HepG2 (cell line): ENCODE data around the gene ALX1. TPM values are rescaled to one million over a fixed set of nuclear protein-coding genes. Genes with fewer than 3 reads are reported as not detected.

ENCODE experiments used
- ATAC-seq: fragments of 200-7000 bp; cut with Tn5 transposase; 3 replicates; pipeline ENCODE4 v1.9.1; 2020; ENCODE audit warnings: mild to moderate bottlenecking, moderate library complexity
- BruUV-seq: library from RNA; stranded (reverse); fragments of 400-500 nt; replicated peaks from 2 replicates; lab custom pipeline; 2021; lab: Mats Ljungman, UMichigan
- CTCF ChIA-PET: fragments of 300-600 bp; formaldehyde crosslinking; extraction: SDS; loops from one replicate; lab custom pipeline; 2021; ENCODE audit warnings: low total read pairs, inconsistent platforms, low intra/inter-chr PET ratio; lab: Yijun Ruan, JAX
- POLR2A ChIA-PET: fragments of 350-600 bp; sonication (Branson Sonifier 250); formaldehyde crosslinking; loops from one replicate; lab custom pipeline; 2020; ENCODE audit warnings: antibody characterized with exemption, inconsistent platforms; lab: Yijun Ruan, JAX
- DNase-seq: peaks from one replicate; pipeline ENCODE4 v3.0.0-alpha.2; 2015; ENCODE audit warnings: low spot score
- FAIRE-seq: peaks from 3 replicates; lab custom pipeline; 2011; peaks lifted over from hg19 to GRCh38; lab: Jason Lieb, UNC
- H2AFZ ChIP-seq: one replicate; pipeline ENCODE4 v1.6.1; 2011; ENCODE audit warnings: low read length, inconsistent platforms
- H3K27ac ChIP-seq: fragments of 300-600 bp; 3 replicates; pipeline ENCODE4 v1.8.0; 2011; ENCODE audit warnings: mixed run types, mild to moderate bottlenecking, mixed read lengths, low read length, inconsistent platforms; ENCODE audit not compliant: insufficient read depth; ENCODE audit errors: extremely low read length
- H3K27me3 ChIP-seq, 2 experiments: fragments of 200-600 bp in 1 of 2; 2 replicates in 1 of 2; 3 replicates in 1 of 2; pipeline versions ENCODE4 v1.6.0 to v1.8.0; 2011; ENCODE audit warnings: low read length in 2 of 2, mild to moderate bottlenecking in 2 of 2, moderate library complexity in 2 of 2, inconsistent platforms in 1 of 2; ENCODE audit not compliant: insufficient read depth in 2 of 2, control insufficient read depth in 1 of 2
- H3K36me3 ChIP-seq, 2 experiments: fragments of 200-600 bp in 1 of 2; replicated peaks in 1 of 2; 2 replicates in 1 of 2; 3 replicates in 1 of 2; pipeline versions ENCODE4 v1.5.1 to v1.8.0; 2011; ENCODE audit warnings: low read length in 2 of 2, inconsistent platforms in 1 of 2; ENCODE audit not compliant: insufficient read depth in 2 of 2, control insufficient read depth in 1 of 2
- H3K4me1 ChIP-seq: 2 replicates; pipeline ENCODE4 v1.5.1; 2012; ENCODE audit warnings: low read length, inconsistent platforms; ENCODE audit not compliant: insufficient read depth
- H3K4me2 ChIP-seq: 2 replicates; pipeline ENCODE4 v1.6.0; 2011; ENCODE audit warnings: low read depth, low read length, inconsistent platforms
- H3K4me3 ChIP-seq, 3 experiments: fragments of 200-600 bp in 1 of 3; sonication (generic), shearing (Covaris generic) in 1 of 3; replicated peaks in 1 of 3; 2 replicates each; pipeline ENCODE4 v1.5.1; 2011 to 2016; ENCODE audit warnings: low read length in 3 of 3, inconsistent platforms in 2 of 3, low read depth in 2 of 3, mild to moderate bottlenecking in 2 of 3, control low read depth in 1 of 3, mixed read lengths in 1 of 3; ENCODE audit not compliant: insufficient read depth in 1 of 3
- H3K79me2 ChIP-seq: one replicate; pipeline ENCODE4 v1.6.1; 2011; ENCODE audit warnings: low read length, inconsistent platforms; ENCODE audit not compliant: insufficient read depth
- H3K9ac ChIP-seq: 2 replicates; pipeline ENCODE4 v1.6.0; 2011; ENCODE audit warnings: mild to moderate bottlenecking, low read depth, low read length, inconsistent platforms; ENCODE audit not compliant: insufficient read depth
- H3K9me3 ChIP-seq: 2 replicates; pipeline ENCODE4 v1.5.1; 2012; ENCODE audit warnings: mild to moderate bottlenecking, low read length
- H4K20me1 ChIP-seq: 2 replicates; pipeline ENCODE4 v1.6.0; 2011; ENCODE audit warnings: inconsistent platforms, mild to moderate bottlenecking, low read length, moderate library complexity; ENCODE audit not compliant: insufficient read depth
- AKAP8 ChIP-seq: sonication (generic); formaldehyde crosslinking; IDR thresholded peaks from 2 replicates; pipeline ENCODE4 v1.5.1; 2020; ENCODE audit warnings: mild to moderate bottlenecking, missing genetic modification reagents
- BORCS8-MEF2B ChIP-seq: sonication (generic); formaldehyde crosslinking; IDR thresholded peaks from 2 replicates; pipeline ENCODE4 v1.8.0; 2022; ENCODE audit warnings: mild to moderate bottlenecking, missing genetic modification reagents
- E2F1 ChIP-seq: sonication (generic); formaldehyde crosslinking; IDR thresholded peaks from 2 replicates; pipeline ENCODE4 v1.5.0; 2020; ENCODE audit warnings: missing genetic modification reagents
- ELF1 ChIP-seq: sonication (generic); formaldehyde crosslinking; IDR thresholded peaks from 2 replicates; pipeline ENCODE4 v1.4.0; 2020; ENCODE audit warnings: missing genetic modification reagents
- GTF3A ChIP-seq: sonication (generic); formaldehyde crosslinking; conservative IDR thresholded peaks from 2 replicates; pipeline ENCODE4 v1.4.0; 2020; ENCODE audit warnings: mild to moderate bottlenecking, missing genetic modification reagents
- HOXA7 ChIP-seq: sonication (generic); formaldehyde crosslinking; IDR thresholded peaks from 2 replicates; pipeline ENCODE4 v1.8.1; 2022; ENCODE audit warnings: mild to moderate bottlenecking, missing genetic modification reagents, moderate library complexity
- IRF2 ChIP-seq: IDR thresholded peaks from 2 replicates; pipeline ENCODE4 v1.6.1; 2018; ENCODE audit warnings: missing genetic modification reagents, missing compliant biosample characterization
- KLF11 ChIP-seq: IDR thresholded peaks from 2 replicates; pipeline ENCODE4 v1.6.1; 2016; ENCODE audit warnings: missing compliant biosample characterization
- MATR3 ChIP-seq: sonication (generic); formaldehyde crosslinking; IDR thresholded peaks from 2 replicates; pipeline ENCODE4 v1.4.0; 2020; ENCODE audit warnings: missing genetic modification reagents
- NR3C1 ChIP-seq: sonication (generic); formaldehyde crosslinking; IDR thresholded peaks from 2 replicates; pipeline ENCODE4 v1.4.0; 2020; ENCODE audit warnings: missing genetic modification reagents
- RFXAP ChIP-seq: sonication (generic); formaldehyde crosslinking; IDR thresholded peaks from 2 replicates; pipeline ENCODE4 v1.4.0; 2020; ENCODE audit warnings: missing genetic modification reagents, borderline replicate concordance
- ZBTB3 ChIP-seq: sonication (generic); formaldehyde crosslinking; IDR thresholded peaks from 2 replicates; pipeline ENCODE4 v1.4.0; 2020; ENCODE audit warnings: low read depth, mild to moderate bottlenecking, moderate library complexity, missing genetic modification reagents, borderline replicate concordance
- ZBTB49 ChIP-seq: sonication (generic); formaldehyde crosslinking; IDR thresholded peaks from 2 replicates; pipeline ENCODE4 v1.4.0; 2020; ENCODE audit warnings: missing genetic modification reagents, borderline replicate concordance
- ZMYM4 ChIP-seq: sonication (generic); formaldehyde crosslinking; IDR thresholded peaks from 2 replicates; pipeline ENCODE4 v1.8.1; 2023; ENCODE audit warnings: mild to moderate bottlenecking, missing genetic modification reagents
- ZNF296 ChIP-seq: sonication (generic); formaldehyde crosslinking; conservative IDR thresholded peaks from 2 replicates; pipeline ENCODE4 v1.5.0; 2020; ENCODE audit warnings: mild to moderate bottlenecking, missing genetic modification reagents
- ZNF367 ChIP-seq: sonication (generic); formaldehyde crosslinking; IDR thresholded peaks from 2 replicates; pipeline ENCODE4 v1.4.0; 2020; ENCODE audit warnings: missing genetic modification reagents, borderline replicate concordance
- ZNF547 ChIP-seq: sonication (generic); formaldehyde crosslinking; IDR thresholded peaks from 2 replicates; pipeline ENCODE4 v1.5.1; 2020; ENCODE audit warnings: mild to moderate bottlenecking, missing genetic modification reagents
- ZNF570 ChIP-seq: sonication (generic); formaldehyde crosslinking; IDR thresholded peaks from 2 replicates; pipeline ENCODE4 v1.4.0; 2020; ENCODE audit warnings: mild to moderate bottlenecking, missing genetic modification reagents, borderline replicate concordance
- ZNF709 ChIP-seq: sonication (generic); formaldehyde crosslinking; IDR thresholded peaks from 2 replicates; pipeline ENCODE4 v1.5.0; 2020; ENCODE audit warnings: mild to moderate bottlenecking, missing genetic modification reagents
- ZNF780A ChIP-seq: sonication (generic); formaldehyde crosslinking; IDR thresholded peaks from 2 replicates; pipeline ENCODE4 v1.8.0; 2022; ENCODE audit warnings: mild to moderate bottlenecking, missing genetic modification reagents, moderate library complexity
- WGBS: methylation state at CpG from one replicate; pipeline ENCODE4 v1.1.6; 2017; ENCODE audit warnings: low lambda C conversion rate; 5-methylcytosine and 5-hydroxymethylcytosine counted together
- in situ Hi-C: cut with HindIII; loops from 2 replicates; pipeline ENCODE4 v1.10.0; 2017; ENCODE audit warnings: low pct_unique_long_range_greater_than_20kb; ENCODE audit not compliant: extremely low pct_ligation_motif_present
- intact Hi-C: fragments of 100-400 bp; cut with micrococcal nuclease; formaldehyde crosslinking; loops from one replicate; pipeline ENCODE4 v1.10.0; 2022; ENCODE audit not compliant: unreplicated experiment
- polyA plus RNA-seq, 8 experiments: library from polyadenylated mRNA; depleted of rRNA in 3 of 8; stranded (reverse) in 7 of 8; unstranded in 1 of 8; fragments of >200 nt; fragmentation: Illumina TruSeq in 4 of 8; extraction: Trizol in 4 of 8; gene quantifications; 2 replicates each; pipeline versions ENCODE4 v1.2.1 to v1.2.3, GENCODE V29; 2011 to 2016; ENCODE audit warnings: low read depth in 4 of 8, missing spikeins in 1 of 8, mixed read lengths in 1 of 8; ENCODE audit not compliant: insufficient read depth in 1 of 8
- total RNA-seq, 5 experiments: library from RNA; depleted of rRNA; stranded (reverse); fragments of >200 nt; fragmentation: Illumina TruSeq; extraction: Trizol; gene quantifications; 2 replicates each; pipeline ENCODE4 v1.2.3, GENCODE V29; 2016; ENCODE audit warnings: low read depth in 1 of 5

ALX1 gene
- total and polyA plus RNA-seq, 2 of the 13 experiments (the other 11 are each of a cell fraction or from before 2014, with no cell fraction given): not detected

- no peak for TF ChIP-seq ZNF367 (CRISPR knock-in tag)
- TF ChIP-seq HOXA7 (CRISPR knock-in tag): no peak
Measured at GRCh38 chr12:85260447-85260846, 19.6 kb upstream of the ALX1 start (continued).

- Histone ChIP-seq H3K4me1 (no peaks in the 10 kb centered on the region), H3K9me3 (no peaks in the 10 kb centered on the region), H4K20me1 (no peaks in the 10 kb centered on the region), H3K4me3 (no peak overlapping the region), H3K36me3 (no peaks in the 10 kb centered on the region), H3K9ac (no peak overlapping the region), H3K4me2 (no peak overlapping the region), H3K27me3 (no peaks in the 10 kb centered on the region), H3K27ac (no peak overlapping the region), H2AFZ (no peak overlapping the region), H3K79me2 (no peaks in the 10 kb centered on the region)
- BruUV-seq: no TSS peak
- FAIRE-seq (no peak), ATAC-seq (no peak), DNase-seq (no peak)
- POLR2A ChIA-PET: no interaction called here
- intact Hi-C loops (no loop called here), in situ Hi-C loops (no loop called here)
- 29% methylated on average over 3 of the region's 3 CpGs for WGBS
- TF ChIP-seq ZNF780A (CRISPR knock-in tag) (no peak), RFXAP (CRISPR knock-in tag) (no peak), GTF3A (no peak), IRF2 (CRISPR knock-in tag) (no peak), ZNF547 (CRISPR knock-in tag) (no peak), E2F1 (CRISPR knock-in tag) (no peak), ZBTB49 (CRISPR knock-in tag) (no peak), ZMYM4 (CRISPR knock-in tag) (no peak), ZNF570 (CRISPR knock-in tag) (no peak), NR3C1 (CRISPR knock-in tag) (no peak), ZBTB3 (CRISPR knock-in tag) (no peak), ELF1 (CRISPR knock-in tag) (no peak), BORCS8-MEF2B (CRISPR knock-in tag) (no peak), MATR3 (no peak), AKAP8 (CRISPR knock-in tag) (no peak), ZNF709 (CRISPR knock-in tag) (no peak), KLF11 (CRISPR knock-in tag) (no peak), ZNF296 (CRISPR knock-in tag) (no peak)
- CTCF ChIA-PET: no interaction called here
Measured at GRCh38 chr12:85260896-85261295, 19.1 kb upstream of the ALX1 start.
